Cardiac muscle cell (in vitro differentiated cells and primary cell): ENCODE results near the gene TAS2R42. TPM values are rescaled to one million over a fixed set of nuclear protein-coding genes. Genes with fewer than 3 reads are reported as not detected.

Experiments used
- DNase-seq, 2 donors: peaks; one replicate each; pipeline versions ENCODE4 v3.0.0 to v3.0.0-alpha.2; 2010 to 2017; ENCODE audit warnings: low read depth in 1 of 2, low spot score in 1 of 2
- H3K27ac ChIP-seq: fragments of 200-600 bp; sonication (generic); 2 replicates; pipeline ENCODE4 v1.5.1; 2016
- H3K27me3 ChIP-seq: fragments of 200-600 bp; sonication (generic); 2 replicates; pipeline ENCODE4 v1.6.0; 2016; ENCODE audit warnings: control low read depth
- H3K36me3 ChIP-seq: fragments of 200-600 bp; sonication (generic); 2 replicates; pipeline ENCODE4 v1.5.1; 2016; ENCODE audit warnings: control low read depth
- H3K4me1 ChIP-seq: fragments of 200-600 bp; sonication (generic); 2 replicates; pipeline ENCODE4 v1.8.1; 2017; ENCODE audit warnings: low read depth, mild to moderate bottlenecking, mixed run types
- H3K4me3 ChIP-seq: fragments of 200-600 bp; sonication (generic); 2 replicates; pipeline ENCODE4 v1.5.1; 2016; ENCODE audit warnings: mild to moderate bottlenecking
- H3K9me3 ChIP-seq: fragments of 200-600 bp; sonication (generic); 2 replicates; pipeline ENCODE4 v1.5.1; 2017; ENCODE audit warnings: low read depth, mild to moderate bottlenecking, control low read depth
- CTCF ChIP-seq: IDR thresholded peaks from 2 replicates; pipeline ENCODE4 v1.5.1; 2012; ENCODE audit warnings: low read depth, mild to moderate bottlenecking, low read length
- polyA plus RNA-seq: library from polyadenylated mRNA; unstranded; fragments of >200 nt; fragmentation: Nextera tagmentation; extraction: Ambion mirVana; gene quantifications from 2 replicates; pipeline ENCODE4 v1.2.1, GENCODE V29; 2016
- total RNA-seq: library from RNA; depleted of rRNA; stranded (reverse); fragments of >200 nt; gene quantifications from 2 replicates; pipeline ENCODE4 v1.2.3, GENCODE V29; 2016

Gene TAS2R42
- total and polyA plus RNA-seq, 2 experiments from 2014 or later = not detected

- peaks cover 3% of the 10 kb centered on the region for H3K36me3 ChIP-seq
- H3K4me3 ChIP-seq = no peak overlapping the region
- no peaks in the 10 kb centered on the region for H3K27me3 ChIP-seq
- no peak overlapping the region for H3K27ac ChIP-seq
- no peak for TF ChIP-seq CTCF
- H3K9me3 ChIP-seq = no peaks in the 10 kb centered on the region
- DNase-seq = no peak
- H3K4me1 ChIP-seq = no peaks in the 10 kb centered on the region
Observed at GRCh38 chr12:11147420-11147819, 39.3 kb downstream of the TAS2R42 start.

GRCh38 chr12:11144297-11144696 is 42.4 kb downstream of the TAS2R42 start:
- Histone ChIP-seq H3K27ac (no peak overlapping the region), H3K27me3 (no peaks in the 10 kb centered on the region), H3K9me3 (no peaks in the 10 kb centered on the region), H3K4me3 (no peak overlapping the region), H3K36me3 (no peaks in the 10 kb centered on the region), H3K4me1 (no peaks in the 10 kb centered on the region)
- no peak for TF ChIP-seq CTCF
- no peak for DNase-seq

- no peak overlapping the region for H3K27ac ChIP-seq
- no peaks in the 10 kb centered on the region for H3K36me3 ChIP-seq
- H3K4me3 ChIP-seq = no peak overlapping the region
- no peak for TF ChIP-seq CTCF
- no peak for DNase-seq
- no peaks in the 10 kb centered on the region for H3K9me3 ChIP-seq
- no peaks in the 10 kb centered on the region for H3K27me3 ChIP-seq
- no peaks in the 10 kb centered on the region for H3K4me1 ChIP-seq
Observed at GRCh38 chr12:11143352-11143751, 43.4 kb downstream of the TAS2R42 start.

GRCh38 chr12:11136075-11136474 is 50.7 kb downstream of the TAS2R42 start:
- TF ChIP-seq CTCF = no peak
- no peak overlapping the region for H3K4me3 ChIP-seq
- no peaks in the 10 kb centered on the region for H3K27me3 ChIP-seq
- DNase-seq = no peak
- no peak overlapping the region for H3K27ac ChIP-seq
- no peaks in the 10 kb centered on the region for H3K9me3 ChIP-seq
- H3K36me3 ChIP-seq = no peaks in the 10 kb centered on the region
- H3K4me1 ChIP-seq = peaks cover 9% of the 10 kb centered on the region

Other genes with a start within 250 kb of the TAS2R42 start
- 1.2 and 3.2 TPM in 2 replicates for gene TAS2R14, start 247.7 kb downstream of the TAS2R42 start, total RNA-seq
- 1.0 and 3.0 TPM in 2 replicates for gene TAS2R14, start 247.7 kb downstream of the TAS2R42 start, polyA plus RNA-seq
- gene TAS2R50, start 200.0 kb downstream of the TAS2R42 start, total RNA-seq = 1.1 and 1.9 TPM in 2 replicates
- 0.23 TPM in 1 of 2 replicates, not detected in the other for gene TAS2R50, start 200.0 kb downstream of the TAS2R42 start, polyA plus RNA-seq
- 0.49 and 3.6 TPM in 2 replicates for gene TAS2R20, start 188.6 kb downstream of the TAS2R42 start, total RNA-seq
- 0.25 and 0.61 TPM in 2 replicates for gene TAS2R20, start 188.6 kb downstream of the TAS2R42 start, polyA plus RNA-seq
- 1.8 and 3.5 TPM in 2 replicates for gene TAS2R19, start 164.3 kb downstream of the TAS2R42 start, total RNA-seq
- gene TAS2R19, start 164.3 kb downstream of the TAS2R42 start, polyA plus RNA-seq = not detected in 2 replicates
- 1.3 and 3.0 TPM in 2 replicates for gene TAS2R31, start 155.5 kb downstream of the TAS2R42 start, total RNA-seq
- 0.29 and 0.62 TPM in 2 replicates for gene TAS2R31, start 155.5 kb downstream of the TAS2R42 start, polyA plus RNA-seq
- 0.42 and 0.63 TPM in 2 replicates for gene TAS2R46, start 124.6 kb downstream of the TAS2R42 start, total RNA-seq
- 0.24 and 0.51 TPM in 2 replicates for gene TAS2R46, start 124.6 kb downstream of the TAS2R42 start, polyA plus RNA-seq
- gene TAS2R43, start 94.6 kb downstream of the TAS2R42 start, total RNA-seq = 0.53 and 2.7 TPM in 2 replicates
- 1.0 and 1.6 TPM in 2 replicates for gene TAS2R43, start 94.6 kb downstream of the TAS2R42 start, polyA plus RNA-seq
- gene TAS2R30, start 52.3 kb downstream of the TAS2R42 start, total RNA-seq = 1.3 and 4.1 TPM in 2 replicates
- 0.17 TPM in 1 of 2 replicates, not detected in the other for gene TAS2R30, start 52.3 kb downstream of the TAS2R42 start, polyA plus RNA-seq
- 15.2 and 24.2 TPM in 2 replicates for gene SMIM10L1, start 15.7 kb downstream of the TAS2R42 start, total RNA-seq
- gene SMIM10L1, start 15.7 kb downstream of the TAS2R42 start, polyA plus RNA-seq = 17.0 and 26.3 TPM in 2 replicates
- not detected in 2 replicates for gene PRB3, start 82.8 kb upstream of the TAS2R42 start, total RNA-seq
- gene PRB3, start 82.8 kb upstream of the TAS2R42 start, polyA plus RNA-seq = 0.60 and 0.82 TPM in 2 replicates
- gene PRB4, start 123.5 kb upstream of the TAS2R42 start, total RNA-seq = 0.67 and 1.6 TPM in 2 replicates
- 2.5 TPM in 1 of 2 replicates, not detected in the other for gene PRB4, start 123.5 kb upstream of the TAS2R42 start, polyA plus RNA-seq
- gene PRB2, start 208.6 kb upstream of the TAS2R42 start, total RNA-seq = not detected in 2 replicates
- gene PRB2, start 208.6 kb upstream of the TAS2R42 start, polyA plus RNA-seq = not detected in 2 replicates